Measurements from ENCODE around the gene AMY1C.
"Not testable (repeated sequence)": the region's sequence is repeated elsewhere in the genome, so short reads cannot be mapped to it uniquely, and the experiment has no call there.

Gene AMY1C

DNA sequence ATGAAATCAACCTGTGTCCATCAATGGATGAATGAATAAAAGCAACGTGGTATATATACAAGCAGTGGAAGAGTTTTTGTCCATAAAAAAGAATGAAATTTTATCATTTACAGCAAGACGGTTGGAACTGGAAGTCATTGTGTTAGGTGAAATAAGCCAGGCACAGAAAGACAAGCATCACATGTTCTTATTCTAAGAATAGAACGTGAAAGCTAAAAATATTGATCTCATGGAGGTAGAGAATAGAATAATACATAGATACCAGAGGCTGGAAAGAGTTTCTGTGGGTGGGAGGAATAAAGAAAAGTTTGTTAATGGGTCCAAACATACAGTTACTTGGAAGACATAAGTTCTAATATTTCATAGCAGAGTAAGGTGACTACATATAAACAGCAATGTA lies 39.3 kb upstream of the AMY1C start:
- not testable (repeated sequence) for DNase-seq; H3K4me1 ChIP-seq (ENCODE audit: control insufficient read depth in 1 of 2, insufficient read depth in 2 of 2, low read length in 2 of 2); H3K27me3 ChIP-seq (ENCODE audit: insufficient read depth, low read length); H3K27ac ChIP-seq (ENCODE audit: low read depth, low read length); H3K36me3 ChIP-seq (ENCODE audit: control insufficient read depth in 1 of 2, insufficient read depth in 2 of 2, low read length in 2 of 2); H3K79me1 ChIP-seq (ENCODE audit: low read length); H2BK12ac ChIP-seq (ENCODE audit: low read length); H3K14ac ChIP-seq (ENCODE audit: low read length); H3K9ac ChIP-seq (ENCODE audit: low read length); H2AFZ ChIP-seq (ENCODE audit: insufficient read depth, low read length, poor library complexity); H4K8ac ChIP-seq (ENCODE audit: low read depth, low read length); H3K23ac ChIP-seq (ENCODE audit: low read length); H2AK5ac ChIP-seq (ENCODE audit: low read length); H2BK120ac ChIP-seq (ENCODE audit: insufficient read depth, low read length, poor library complexity); H3K79me2 ChIP-seq (ENCODE audit: control insufficient read depth, insufficient read depth, low read length, poor library complexity); H3K4me3 ChIP-seq (ENCODE audit: low read depth, low read length); H3K18ac ChIP-seq (ENCODE audit: low read length); H3K4me2 ChIP-seq (ENCODE audit: low read length); H4K91ac ChIP-seq (ENCODE audit: low read depth, low read length); H3K4ac ChIP-seq (ENCODE audit: low read depth, low read length); H3K9me3 ChIP-seq (ENCODE audit: insufficient read depth, low read depth, low read length); H4K12ac ChIP-seq (ENCODE audit: low read depth, low read length); H2BK5ac ChIP-seq (ENCODE audit: low read depth, low read length, poor library complexity)
- no CpG with 5 or more reads among the region's 3 CpGs for whole genome bisulfite sequencing (ENCODE audit: extremely low coverage, insufficient coverage, insufficient read length)

DNA sequence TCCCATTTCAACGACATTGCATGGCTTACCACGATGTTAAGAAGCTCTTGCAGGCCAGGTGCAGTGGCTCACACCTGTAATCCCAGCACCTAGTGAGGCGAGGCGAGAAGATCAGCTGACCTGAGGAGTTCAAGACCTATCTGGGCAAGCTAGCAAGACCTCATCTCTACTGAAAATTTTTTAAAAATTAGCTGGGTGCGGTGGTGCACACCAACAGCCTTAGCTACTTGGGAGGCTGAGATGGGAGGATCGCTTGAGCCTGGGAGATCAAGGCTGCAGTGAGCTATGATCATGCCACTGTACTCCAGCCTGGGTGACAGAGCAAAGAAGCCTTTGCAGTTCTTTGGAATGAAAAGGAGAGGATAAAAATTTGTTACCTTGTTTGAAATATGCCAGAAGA lies 32.3 kb upstream of the AMY1C start:
- not testable (repeated sequence) for H3K4ac ChIP-seq (ENCODE audit: low read depth, low read length); H3K27me3 ChIP-seq (ENCODE audit: insufficient read depth, low read length); H2AK5ac ChIP-seq (ENCODE audit: low read length); H3K9ac ChIP-seq (ENCODE audit: low read length); H3K79me2 ChIP-seq (ENCODE audit: control insufficient read depth, insufficient read depth, low read length, poor library complexity); H3K4me1 ChIP-seq (ENCODE audit: control insufficient read depth in 1 of 2, insufficient read depth in 2 of 2, low read length in 2 of 2); H2BK120ac ChIP-seq (ENCODE audit: insufficient read depth, low read length, poor library complexity); H4K91ac ChIP-seq (ENCODE audit: low read depth, low read length); H3K36me3 ChIP-seq (ENCODE audit: control insufficient read depth in 1 of 2, insufficient read depth in 2 of 2, low read length in 2 of 2); H4K12ac ChIP-seq (ENCODE audit: low read depth, low read length); H3K4me3 ChIP-seq (ENCODE audit: low read depth, low read length); H3K23ac ChIP-seq (ENCODE audit: low read length); H2BK12ac ChIP-seq (ENCODE audit: low read length); H3K18ac ChIP-seq (ENCODE audit: low read length); H2AFZ ChIP-seq (ENCODE audit: insufficient read depth, low read length, poor library complexity); DNase-seq; H3K4me2 ChIP-seq (ENCODE audit: low read length); H2BK5ac ChIP-seq (ENCODE audit: low read depth, low read length, poor library complexity); H4K8ac ChIP-seq (ENCODE audit: low read depth, low read length); H3K79me1 ChIP-seq (ENCODE audit: low read length); H3K27ac ChIP-seq (ENCODE audit: low read depth, low read length); H3K9me3 ChIP-seq (ENCODE audit: insufficient read depth, low read depth, low read length); H3K14ac ChIP-seq (ENCODE audit: low read length)
- no CpG with 5 or more reads among the region's 6 CpGs for WGBS (ENCODE audit: extremely low coverage, insufficient coverage, insufficient read length)

DNA sequence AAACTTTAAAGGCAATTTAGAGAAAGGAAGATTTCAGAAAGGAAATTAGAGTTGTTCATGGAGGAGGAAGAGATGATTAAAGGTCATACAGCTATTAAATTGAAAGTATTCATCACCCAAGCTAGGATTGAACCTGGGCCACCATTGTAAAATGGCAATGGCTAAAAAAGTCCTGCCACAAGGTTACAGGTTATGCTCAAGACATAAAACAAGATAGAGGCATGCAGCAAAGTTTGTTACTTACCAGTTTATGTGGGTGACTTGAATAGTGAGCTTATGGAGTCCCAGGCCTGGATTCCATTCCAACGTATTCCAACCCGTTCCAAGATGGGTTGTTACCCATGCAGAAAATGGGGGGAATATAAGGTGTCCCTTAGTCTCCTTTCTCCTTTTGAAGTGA lies 28.2 kb upstream of the AMY1C start:
- H4K91ac ChIP-seq (ENCODE audit: low read depth, low read length); H4K8ac ChIP-seq (ENCODE audit: low read depth, low read length); H3K14ac ChIP-seq (ENCODE audit: low read length); H3K18ac ChIP-seq (ENCODE audit: low read length); H2BK120ac ChIP-seq (ENCODE audit: insufficient read depth, low read length, poor library complexity); H3K4me2 ChIP-seq (ENCODE audit: low read length); H3K4ac ChIP-seq (ENCODE audit: low read depth, low read length); H3K9me3 ChIP-seq (ENCODE audit: insufficient read depth, low read depth, low read length); H3K4me3 ChIP-seq (ENCODE audit: low read depth, low read length); H3K23ac ChIP-seq (ENCODE audit: low read length); H3K36me3 ChIP-seq (ENCODE audit: control insufficient read depth in 1 of 2, insufficient read depth in 2 of 2, low read length in 2 of 2); H3K27me3 ChIP-seq (ENCODE audit: insufficient read depth, low read length); H2BK12ac ChIP-seq (ENCODE audit: low read length); DNase-seq; H2AK5ac ChIP-seq (ENCODE audit: low read length); H3K79me2 ChIP-seq (ENCODE audit: control insufficient read depth, insufficient read depth, low read length, poor library complexity); H3K4me1 ChIP-seq (ENCODE audit: control insufficient read depth in 1 of 2, insufficient read depth in 2 of 2, low read length in 2 of 2); H3K79me1 ChIP-seq (ENCODE audit: low read length); H3K9ac ChIP-seq (ENCODE audit: low read length); H4K12ac ChIP-seq (ENCODE audit: low read depth, low read length); H2AFZ ChIP-seq (ENCODE audit: insufficient read depth, low read length, poor library complexity); H2BK5ac ChIP-seq (ENCODE audit: low read depth, low read length, poor library complexity); H3K27ac ChIP-seq (ENCODE audit: low read depth, low read length): not testable (repeated sequence)
- no CpG with 5 or more reads among the region's 2 CpGs for WGBS (ENCODE audit: extremely low coverage, insufficient coverage, insufficient read length)

DNA sequence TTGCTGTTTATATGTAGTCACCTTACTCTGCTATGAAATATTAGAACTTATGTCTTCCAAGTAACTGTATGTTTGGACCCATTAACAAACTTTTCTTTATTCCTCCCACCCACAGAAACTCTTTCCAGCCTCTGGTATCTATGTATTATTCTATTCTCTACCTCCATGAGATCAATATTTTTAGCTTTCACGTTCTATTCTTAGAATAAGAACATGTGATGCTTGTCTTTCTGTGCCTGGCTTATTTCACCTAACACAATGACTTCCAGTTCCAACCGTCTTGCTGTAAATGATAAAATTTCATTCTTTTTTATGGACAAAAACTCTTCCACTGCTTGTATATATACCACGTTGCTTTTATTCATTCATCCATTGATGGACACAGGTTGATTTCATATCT lies 14.4 kb upstream of the AMY1C start:
- H3K9me3 ChIP-seq (ENCODE audit: insufficient read depth, low read depth, low read length); H4K91ac ChIP-seq (ENCODE audit: low read depth, low read length); H4K8ac ChIP-seq (ENCODE audit: low read depth, low read length); H3K23ac ChIP-seq (ENCODE audit: low read length); H3K14ac ChIP-seq (ENCODE audit: low read length); H2BK12ac ChIP-seq (ENCODE audit: low read length); H3K4ac ChIP-seq (ENCODE audit: low read depth, low read length); H3K4me3 ChIP-seq (ENCODE audit: low read depth, low read length); H3K4me1 ChIP-seq (ENCODE audit: control insufficient read depth in 1 of 2, insufficient read depth in 2 of 2, low read length in 2 of 2); H3K27me3 ChIP-seq (ENCODE audit: insufficient read depth, low read length); H3K79me2 ChIP-seq (ENCODE audit: control insufficient read depth, insufficient read depth, low read length, poor library complexity); H4K12ac ChIP-seq (ENCODE audit: low read depth, low read length); DNase-seq; H2AK5ac ChIP-seq (ENCODE audit: low read length); H3K4me2 ChIP-seq (ENCODE audit: low read length); H3K9ac ChIP-seq (ENCODE audit: low read length); H2AFZ ChIP-seq (ENCODE audit: insufficient read depth, low read length, poor library complexity); H3K79me1 ChIP-seq (ENCODE audit: low read length); H2BK120ac ChIP-seq (ENCODE audit: insufficient read depth, low read length, poor library complexity); H3K27ac ChIP-seq (ENCODE audit: low read depth, low read length); H2BK5ac ChIP-seq (ENCODE audit: low read depth, low read length, poor library complexity); H3K18ac ChIP-seq (ENCODE audit: low read length); H3K36me3 ChIP-seq (ENCODE audit: control insufficient read depth in 1 of 2, insufficient read depth in 2 of 2, low read length in 2 of 2): not testable (repeated sequence)
- no CpG with 5 or more reads among the region's 3 CpGs for WGBS (ENCODE audit: extremely low coverage, insufficient coverage, insufficient read length)

DNA sequence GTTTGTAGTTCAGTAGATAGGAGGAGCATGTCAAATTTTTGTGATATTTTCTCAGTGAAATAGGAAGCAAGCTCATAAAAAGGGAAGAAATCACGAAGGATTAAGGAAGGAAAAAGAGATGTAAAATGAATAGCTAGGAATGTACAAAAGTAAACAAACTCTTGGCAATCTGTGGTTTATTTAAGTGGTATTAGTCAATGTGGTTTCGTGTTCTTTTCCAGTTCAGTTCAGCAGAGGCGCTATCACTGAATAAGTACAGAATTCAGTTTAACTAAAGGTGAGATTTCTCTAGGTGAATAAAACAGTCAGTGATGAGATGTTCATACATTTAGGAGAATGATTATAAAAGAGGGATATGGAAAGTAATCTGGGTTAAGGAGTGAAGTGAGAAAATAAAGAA lies 11.7 kb upstream of the AMY1C start:
- H3K23ac ChIP-seq (ENCODE audit: low read length); H4K12ac ChIP-seq (ENCODE audit: low read depth, low read length); H3K18ac ChIP-seq (ENCODE audit: low read length); H2BK5ac ChIP-seq (ENCODE audit: low read depth, low read length, poor library complexity); H3K27ac ChIP-seq (ENCODE audit: low read depth, low read length); H4K91ac ChIP-seq (ENCODE audit: low read depth, low read length); H2BK12ac ChIP-seq (ENCODE audit: low read length); H3K36me3 ChIP-seq (ENCODE audit: control insufficient read depth in 1 of 2, insufficient read depth in 2 of 2, low read length in 2 of 2); H3K14ac ChIP-seq (ENCODE audit: low read length); H2AFZ ChIP-seq (ENCODE audit: insufficient read depth, low read length, poor library complexity); H3K4ac ChIP-seq (ENCODE audit: low read depth, low read length); H3K27me3 ChIP-seq (ENCODE audit: insufficient read depth, low read length); H3K79me2 ChIP-seq (ENCODE audit: control insufficient read depth, insufficient read depth, low read length, poor library complexity); H2AK5ac ChIP-seq (ENCODE audit: low read length); H3K9me3 ChIP-seq (ENCODE audit: insufficient read depth, low read depth, low read length); H3K79me1 ChIP-seq (ENCODE audit: low read length); H3K4me2 ChIP-seq (ENCODE audit: low read length); H3K9ac ChIP-seq (ENCODE audit: low read length); H3K4me1 ChIP-seq (ENCODE audit: control insufficient read depth in 1 of 2, insufficient read depth in 2 of 2, low read length in 2 of 2); H2BK120ac ChIP-seq (ENCODE audit: insufficient read depth, low read length, poor library complexity); H4K8ac ChIP-seq (ENCODE audit: low read depth, low read length); H3K4me3 ChIP-seq (ENCODE audit: low read depth, low read length); DNase-seq: not testable (repeated sequence)
- WGBS (ENCODE audit: extremely low coverage, insufficient coverage, insufficient read length): no CpG with 5 or more reads among the region's 3 CpGs

All from trophoblast cell (in vitro differentiated cells and primary cell).